ENCODE data around the gene C13orf46.

GRCh38 chr13:113981611-113982295, 7.9 kb upstream of the C13orf46 start:
- TF ChIP-seq SIX5 (IDR thresholded peaks at IDR 0.05; ENCODE audit: low read depth, low read length, severe bottlenecking) (no peak), CTCF (IDR thresholded peaks at IDR 0.05 in 2 of 3, conservative IDR thresholded peaks at IDR 0.05 in 1 of 3; ENCODE audit: control insufficient read depth in 2 of 3, extremely low read depth in 1 of 3, insufficient read depth in 1 of 3, low read depth in 3 of 3, low read length in 3 of 3) (no peak), EZH2 (IDR thresholded peaks at IDR 0.05; ENCODE audit: borderline replicate concordance, control insufficient read depth, low read depth, low read length) (no peak), POLR2A (IDR thresholded peaks at IDR 0.05; ENCODE audit: low read depth, low read length) (no peak), NFIC (IDR thresholded peaks at IDR 0.05; ENCODE audit: low read depth, low read length) (no peak), NKRF (conservative IDR thresholded peaks at IDR 0.05) (no peak), FOS (IDR thresholded peaks at IDR 0.05; ENCODE audit: borderline replicate concordance, extremely low read depth, insufficient read length) (no peak), POLR2AphosphoS5 (IDR thresholded peaks at IDR 0.05; ENCODE audit: low read length) (no peak), ZNF24 (IDR thresholded peaks at IDR 0.05) (no peak), HDAC2 (IDR thresholded peaks at IDR 0.05) (no peak), ZNF274 (IDR thresholded peaks at IDR 0.05; ENCODE audit: insufficient read depth, insufficient read length) (no peak)
- TF ChIP-seq, protein P1, sequence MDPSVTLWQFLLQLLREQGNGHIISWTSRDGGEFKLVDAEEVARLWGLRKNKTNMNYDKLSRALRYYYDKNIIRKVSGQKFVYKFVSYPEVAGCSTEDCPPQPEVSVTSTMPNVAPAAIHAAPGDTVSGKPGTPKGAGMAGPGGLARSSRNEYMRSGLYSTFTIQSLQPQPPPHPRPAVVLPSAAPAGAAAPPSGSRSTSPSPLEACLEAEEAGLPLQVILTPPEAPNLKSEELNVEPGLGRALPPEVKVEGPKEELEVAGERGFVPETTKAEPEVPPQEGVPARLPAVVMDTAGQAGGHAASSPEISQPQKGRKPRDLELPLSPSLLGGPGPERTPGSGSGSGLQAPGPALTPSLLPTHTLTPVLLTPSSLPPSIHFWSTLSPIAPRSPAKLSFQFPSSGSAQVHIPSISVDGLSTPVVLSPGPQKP (IDR thresholded peaks at IDR 0.05; ENCODE audit: low read depth, low read length): no peak
- TF ChIP-seq, protein P2, sequence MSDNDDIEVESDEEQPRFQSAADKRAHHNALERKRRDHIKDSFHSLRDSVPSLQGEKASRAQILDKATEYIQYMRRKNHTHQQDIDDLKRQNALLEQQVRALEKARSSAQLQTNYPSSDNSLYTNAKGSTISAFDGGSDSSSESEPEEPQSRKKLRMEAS (IDR thresholded peaks at IDR 0.05; ENCODE audit: low read depth, low read length): no peak
